Measurements from ENCODE around the gene SDK2.
"Not testable (repeated sequence)": the region's sequence is repeated elsewhere in the genome, so short reads cannot be mapped to it uniquely, and the experiment has no call there.

Gene SDK2

DNA sequence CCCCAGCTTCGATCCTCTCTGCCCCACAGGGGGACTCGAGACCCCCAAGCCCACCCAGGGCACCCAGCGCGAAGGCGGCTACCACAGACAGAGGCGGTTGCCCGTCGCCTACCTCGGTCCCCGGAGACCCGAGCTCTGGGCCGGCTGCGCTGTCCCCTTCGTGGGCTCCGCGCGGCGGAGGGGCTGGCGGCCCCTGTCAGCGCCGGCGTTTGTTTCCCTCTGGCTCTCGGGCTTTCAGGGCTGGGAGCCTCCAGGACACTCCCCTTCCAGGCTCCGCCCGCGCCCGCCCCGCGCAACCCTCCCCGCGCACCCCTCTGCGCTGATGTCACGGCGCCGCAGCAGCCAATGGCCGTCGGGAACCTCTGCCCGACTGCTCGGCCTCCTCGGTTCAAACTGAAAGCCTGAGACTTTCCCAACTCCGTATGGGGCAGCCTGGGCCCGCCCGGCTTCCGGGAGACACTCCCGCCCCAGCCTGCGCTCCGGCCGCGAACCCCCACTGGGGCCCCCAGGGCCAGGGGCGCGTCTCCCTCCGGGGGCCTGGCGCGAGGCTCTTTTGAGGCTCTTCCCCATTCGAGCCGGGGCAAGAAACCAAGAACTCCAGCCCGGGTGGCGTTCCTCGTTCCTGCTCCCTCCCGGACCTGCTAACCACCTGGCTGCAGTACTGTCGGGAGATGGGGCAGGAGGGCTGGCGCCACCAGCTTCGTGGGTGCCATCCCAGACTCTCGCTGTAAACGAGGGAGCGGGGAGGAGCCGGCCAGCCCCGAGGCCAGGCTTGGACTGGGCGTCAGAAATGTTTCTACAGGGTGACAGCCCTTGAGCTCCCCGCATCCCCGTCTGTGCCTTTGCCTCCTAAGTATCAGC is 332.2 kb downstream of the SDK2 start, which contains the start of gene CDC42EP4:
CDC42EP4 (minus strand) TSS at position 221 of the 861 bp plus-strand sequence. CDS start 25,501 bp downstream, outside the sequence.
- DNase-seq: peak; percentile 86

DNA sequence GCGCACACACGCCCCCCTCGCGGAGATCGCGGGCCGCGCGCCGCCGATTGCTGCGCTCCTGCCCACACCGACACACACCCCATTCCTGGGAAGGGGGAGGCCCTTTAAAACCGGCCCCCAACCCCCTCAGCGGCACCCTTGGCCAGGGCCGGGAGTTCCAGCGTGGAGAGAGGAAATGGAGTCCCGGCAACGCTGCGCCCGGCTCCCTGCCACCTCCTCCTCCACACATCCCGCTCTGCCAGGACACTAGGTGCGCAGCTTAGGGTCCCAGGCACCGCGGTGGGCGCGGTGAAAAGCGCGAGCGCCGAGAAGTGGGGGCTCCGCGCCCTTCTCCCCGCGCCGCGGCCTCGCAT is 332.8 kb downstream of the SDK2 start:
- peak; percentile 5 for DNase-seq

DNA sequence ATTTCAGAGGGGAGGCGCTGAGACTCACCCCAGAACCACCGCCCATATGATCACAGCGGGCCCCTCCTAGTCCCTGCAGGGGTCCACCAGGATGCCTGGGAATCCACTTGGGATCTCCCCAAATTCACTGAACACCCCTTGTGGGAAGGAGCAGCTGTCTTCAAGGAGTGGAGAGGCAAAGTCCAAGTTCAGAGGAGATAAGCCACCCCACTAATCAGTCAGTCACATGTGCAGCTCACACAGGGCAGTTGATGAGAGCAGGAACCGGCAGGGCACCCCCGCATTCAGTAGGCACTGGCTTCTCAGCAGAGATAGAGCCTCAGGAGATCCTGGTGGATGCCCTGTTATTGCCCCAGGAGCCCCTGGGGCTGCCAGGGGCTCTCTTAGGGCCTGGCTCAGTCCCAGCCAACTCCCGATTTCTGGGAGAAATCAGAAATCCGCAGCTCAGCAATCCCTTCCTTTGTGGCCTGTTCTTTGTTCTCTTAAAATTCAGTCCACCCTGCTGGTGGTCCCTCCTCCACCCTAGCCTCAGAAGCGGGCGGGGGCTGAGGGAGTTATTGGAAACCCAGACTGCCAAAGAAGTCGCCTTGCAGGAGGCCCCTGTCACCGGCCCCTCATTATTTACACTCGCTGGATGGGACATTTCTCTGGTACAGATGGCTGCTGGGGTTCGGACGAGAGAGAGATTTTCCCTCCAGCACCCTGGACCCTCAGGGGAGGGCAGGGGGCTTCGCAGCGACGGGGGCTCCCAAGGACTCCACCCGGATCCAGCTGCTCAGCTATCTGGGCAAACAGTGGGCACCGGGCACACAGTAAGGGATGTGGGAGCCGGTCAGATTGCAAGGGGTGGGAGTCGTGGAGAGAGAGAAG is 334.3 kb downstream of the SDK2 start:
- no peak for DNase-seq

DNA sequence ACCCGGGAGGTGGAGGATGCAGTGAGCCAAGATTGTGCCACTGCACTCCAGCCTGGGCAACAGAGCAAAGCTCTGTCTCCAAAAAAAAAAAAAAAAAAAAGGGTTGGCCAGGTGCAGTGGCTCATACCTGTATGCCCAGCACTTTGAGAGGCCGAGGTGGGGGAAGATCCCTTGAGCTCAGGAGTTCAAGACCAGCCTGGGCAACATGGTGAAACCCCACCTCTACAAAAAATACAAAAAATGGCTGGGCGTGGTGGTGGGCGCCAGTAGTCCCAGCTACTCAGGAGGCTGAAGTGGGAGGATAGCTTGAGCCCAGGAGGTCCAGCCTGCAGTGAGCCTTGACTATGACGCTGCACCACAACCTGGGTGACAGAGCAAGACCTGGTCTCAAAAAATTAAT is 335.3 kb downstream of the SDK2 start:
- not testable (repeated sequence) for DNase-seq

DNA sequence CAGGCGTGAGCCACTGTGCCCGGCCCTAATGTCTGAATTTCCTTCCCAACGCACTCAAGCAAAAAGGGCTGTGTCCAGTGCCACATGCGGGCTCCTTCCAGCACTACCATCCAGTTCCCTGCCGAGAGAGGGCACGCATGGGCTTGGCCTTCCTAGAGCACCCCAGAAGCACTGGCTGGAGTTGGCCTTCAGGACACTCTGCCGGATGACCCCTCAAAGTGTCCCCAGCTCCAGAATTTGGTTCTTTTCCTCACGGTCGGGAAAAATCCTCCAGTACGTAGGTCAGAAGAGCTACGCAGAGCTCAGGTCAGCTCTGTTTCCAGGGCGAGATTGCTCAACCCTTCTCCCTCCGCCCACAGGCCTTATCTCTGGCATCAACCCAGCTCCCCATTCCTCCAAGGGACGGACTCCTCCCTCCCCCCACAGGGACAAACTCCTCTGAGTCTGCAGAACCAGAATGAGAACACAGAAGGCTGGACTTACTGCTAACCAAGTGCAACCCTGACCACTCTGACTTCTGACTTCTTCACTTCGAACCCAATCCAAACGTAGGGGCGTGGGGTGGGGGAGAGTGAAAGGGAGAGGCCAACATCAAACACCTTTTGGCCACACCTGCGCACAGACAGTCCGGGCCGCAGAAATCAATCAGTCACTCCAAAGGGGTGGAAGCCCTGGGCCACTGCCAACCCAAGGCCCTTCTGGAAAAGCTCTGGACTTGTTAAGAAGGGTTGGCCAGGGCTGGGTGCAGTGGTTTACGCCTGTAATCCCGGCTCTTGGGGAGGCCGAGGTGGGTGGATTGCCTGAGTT is 336.0 kb downstream of the SDK2 start:
- DNase-seq: no peak

DNA sequence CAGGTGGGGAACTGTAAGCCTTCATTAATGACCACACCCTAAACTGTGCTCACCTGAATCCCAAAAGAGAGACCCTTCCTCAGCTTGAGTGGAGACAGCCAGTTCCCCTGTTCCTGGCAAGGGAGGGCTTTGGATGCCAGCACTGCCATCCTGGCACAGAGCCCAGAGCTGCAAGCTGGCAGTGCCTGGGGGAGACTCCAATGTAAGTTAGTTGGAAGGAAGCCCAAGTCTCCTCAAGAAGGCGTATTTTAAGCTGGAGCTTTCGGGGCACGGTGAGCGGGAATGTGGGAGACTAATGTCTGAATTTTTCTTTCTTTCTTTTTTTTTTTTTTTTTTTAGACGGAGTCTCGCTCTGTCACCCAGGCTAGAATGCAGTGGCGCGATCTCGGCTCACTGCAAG is 337.1 kb downstream of the SDK2 start:
- no peak for DNase-seq

DNA sequence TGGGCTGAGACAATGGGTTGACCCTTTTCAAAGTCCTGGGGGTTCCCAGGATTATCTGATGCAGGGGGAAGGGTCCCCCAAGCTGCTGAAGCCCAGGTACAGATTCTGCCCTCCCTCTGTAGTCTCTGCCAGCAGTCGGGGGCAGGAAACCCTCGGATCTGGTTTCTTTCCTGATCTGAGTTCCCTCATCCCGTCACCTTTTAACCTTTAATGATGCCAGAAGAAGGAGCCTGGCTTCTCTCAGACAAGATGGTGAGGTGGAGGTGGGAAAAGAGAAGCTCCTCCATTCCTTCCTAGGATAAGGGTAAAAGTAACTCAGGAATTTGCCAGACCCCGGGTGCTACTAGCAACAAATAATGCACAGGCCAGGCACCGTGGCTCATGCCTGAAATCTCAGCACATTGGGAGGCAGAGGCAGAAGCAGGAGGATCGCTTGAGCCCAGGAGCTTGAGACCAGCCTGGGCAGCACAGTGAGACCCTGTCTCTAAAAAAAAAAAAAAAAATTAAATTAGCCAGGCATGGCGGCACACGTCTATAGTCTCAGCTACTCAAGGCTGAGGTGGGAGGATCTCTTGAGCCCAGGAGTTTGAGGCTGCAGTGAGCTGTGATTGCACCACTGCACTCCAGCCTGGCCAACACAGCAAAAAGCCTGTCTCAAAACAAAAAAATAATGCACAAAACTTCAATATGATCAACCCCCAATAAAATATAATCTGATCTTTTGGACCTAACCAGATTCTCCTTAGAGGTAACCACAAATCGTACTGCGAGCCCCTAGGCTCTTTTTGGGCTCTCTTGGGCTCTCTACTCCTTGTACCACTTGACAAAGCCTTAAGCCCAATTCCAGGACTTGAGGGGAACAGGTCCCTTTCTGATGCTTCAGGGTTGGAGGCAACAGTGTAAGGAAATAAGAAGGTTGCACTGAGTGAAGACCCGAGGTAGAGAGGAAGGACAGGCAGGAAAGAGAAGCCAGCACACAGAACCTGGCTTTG is 338.1 kb downstream of the SDK2 start:
- no peak for DNase-seq

DNA sequence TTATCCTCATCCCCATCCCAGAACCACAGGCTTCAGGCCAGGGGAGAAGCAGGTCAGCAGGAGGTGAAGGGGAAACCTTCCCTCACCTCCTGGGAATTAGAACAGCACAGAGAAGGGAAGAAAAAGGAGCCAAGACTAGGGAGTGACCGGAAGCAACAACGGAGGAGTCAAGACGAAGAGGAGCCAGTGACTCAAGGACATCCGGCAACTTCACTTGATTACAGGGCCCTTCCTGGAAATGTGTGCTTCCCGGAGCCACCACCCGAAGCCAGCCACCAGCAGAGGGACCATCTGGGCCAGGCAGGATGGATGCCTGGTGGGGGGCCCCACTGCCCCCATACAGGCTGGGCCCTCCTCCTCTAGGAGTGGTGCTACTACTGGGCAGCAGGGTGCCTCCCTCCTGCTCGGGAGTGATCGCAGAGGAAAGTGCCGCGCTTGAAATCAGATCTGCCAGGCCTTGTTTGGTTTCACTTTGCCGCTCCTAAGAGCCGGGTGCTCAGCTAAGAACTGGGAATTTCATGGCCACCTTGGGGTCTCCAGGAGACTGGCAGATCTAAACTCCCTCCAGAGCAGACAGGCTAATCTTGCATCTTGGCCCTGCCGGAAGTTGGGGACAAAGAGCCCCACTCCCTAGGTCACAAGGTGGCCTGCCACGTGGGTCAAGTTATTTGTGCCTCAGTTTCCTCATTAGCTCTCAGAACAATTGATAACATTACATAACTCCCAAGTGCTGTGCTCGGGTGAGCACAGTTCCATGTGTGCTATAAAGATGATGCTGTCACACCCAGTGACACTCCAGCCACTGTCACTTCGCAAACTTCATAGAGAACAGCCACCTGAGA is 339.1 kb downstream of the SDK2 start:
- no peak for DNase-seq

DNA sequence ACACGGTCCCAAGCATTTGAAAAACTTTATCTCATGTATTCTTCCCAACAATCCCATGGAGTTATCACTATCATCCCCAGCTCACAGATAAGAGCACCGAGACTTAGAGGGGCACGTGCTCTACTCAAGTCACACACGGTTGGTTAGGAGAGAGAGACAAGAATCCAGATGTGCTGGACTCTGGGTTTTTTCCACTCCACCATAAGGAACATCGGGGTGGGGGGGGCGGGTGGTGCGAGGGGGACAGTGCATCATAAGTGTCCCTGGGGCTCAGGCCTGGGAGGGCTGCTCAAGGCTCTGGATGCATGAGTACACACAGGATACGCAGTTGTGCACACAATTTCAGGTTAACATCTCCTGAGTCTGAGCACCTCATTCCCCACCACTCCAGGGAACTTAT is 339.8 kb downstream of the SDK2 start:
- DNase-seq: no peak

DNA sequence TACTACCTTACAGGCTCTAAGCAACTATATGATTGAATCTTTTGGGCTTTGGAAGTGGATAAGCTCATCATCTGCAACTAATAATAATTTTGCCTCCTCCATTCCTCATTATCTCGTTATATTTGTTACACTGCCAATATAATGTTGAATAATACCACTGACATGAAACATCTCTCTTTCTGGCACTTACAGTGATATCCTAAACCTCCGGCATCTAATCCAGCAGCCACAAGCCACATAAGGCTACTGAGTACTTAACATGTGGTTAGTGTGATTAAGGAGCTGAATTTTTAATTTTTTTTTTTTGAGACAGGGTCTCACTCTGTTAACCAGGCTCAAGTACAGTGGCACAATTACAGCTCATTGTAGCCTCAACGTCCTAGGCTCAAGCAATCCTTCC is 342.1 kb downstream of the SDK2 start:
- DNase-seq: no peak

DNA sequence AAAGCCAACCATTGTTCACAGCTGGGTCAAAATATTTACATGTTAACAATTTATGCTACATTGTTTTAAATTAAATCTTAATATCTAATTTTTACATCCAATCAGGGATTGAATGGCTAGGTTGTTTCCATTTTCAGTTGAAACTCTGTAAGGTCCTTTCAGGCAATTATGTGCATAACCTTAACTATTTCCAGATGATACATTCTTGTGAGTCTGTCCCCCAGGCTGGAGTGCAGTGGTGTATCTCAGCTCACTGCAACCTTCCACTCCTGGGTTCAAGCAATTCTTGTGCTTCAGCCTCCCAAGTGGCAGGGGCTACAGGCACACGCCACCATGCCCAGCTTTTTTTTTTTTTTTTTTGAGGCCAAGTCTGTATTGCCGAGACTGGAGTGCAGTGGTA is 342.9 kb downstream of the SDK2 start:
- no peak for DNase-seq

DNA sequence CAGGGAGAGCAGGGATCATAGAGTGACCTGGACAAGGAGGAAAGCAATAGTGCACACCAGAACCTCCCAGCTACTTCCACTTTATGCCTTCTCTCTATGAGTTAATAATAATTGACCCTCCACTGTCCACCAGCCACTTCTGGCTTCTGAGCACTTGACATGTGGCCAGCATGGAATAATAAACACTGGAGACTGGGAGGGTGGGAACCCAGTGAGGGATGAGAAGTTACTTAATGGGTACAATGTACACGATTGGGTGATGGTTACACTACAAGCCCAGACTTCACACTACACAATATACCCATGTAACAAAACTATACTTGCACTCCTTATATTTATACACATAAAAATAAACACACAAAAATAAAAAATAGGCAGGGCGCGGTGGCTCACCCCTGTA is 343.9 kb downstream of the SDK2 start:
- no peak for DNase-seq

DNA sequence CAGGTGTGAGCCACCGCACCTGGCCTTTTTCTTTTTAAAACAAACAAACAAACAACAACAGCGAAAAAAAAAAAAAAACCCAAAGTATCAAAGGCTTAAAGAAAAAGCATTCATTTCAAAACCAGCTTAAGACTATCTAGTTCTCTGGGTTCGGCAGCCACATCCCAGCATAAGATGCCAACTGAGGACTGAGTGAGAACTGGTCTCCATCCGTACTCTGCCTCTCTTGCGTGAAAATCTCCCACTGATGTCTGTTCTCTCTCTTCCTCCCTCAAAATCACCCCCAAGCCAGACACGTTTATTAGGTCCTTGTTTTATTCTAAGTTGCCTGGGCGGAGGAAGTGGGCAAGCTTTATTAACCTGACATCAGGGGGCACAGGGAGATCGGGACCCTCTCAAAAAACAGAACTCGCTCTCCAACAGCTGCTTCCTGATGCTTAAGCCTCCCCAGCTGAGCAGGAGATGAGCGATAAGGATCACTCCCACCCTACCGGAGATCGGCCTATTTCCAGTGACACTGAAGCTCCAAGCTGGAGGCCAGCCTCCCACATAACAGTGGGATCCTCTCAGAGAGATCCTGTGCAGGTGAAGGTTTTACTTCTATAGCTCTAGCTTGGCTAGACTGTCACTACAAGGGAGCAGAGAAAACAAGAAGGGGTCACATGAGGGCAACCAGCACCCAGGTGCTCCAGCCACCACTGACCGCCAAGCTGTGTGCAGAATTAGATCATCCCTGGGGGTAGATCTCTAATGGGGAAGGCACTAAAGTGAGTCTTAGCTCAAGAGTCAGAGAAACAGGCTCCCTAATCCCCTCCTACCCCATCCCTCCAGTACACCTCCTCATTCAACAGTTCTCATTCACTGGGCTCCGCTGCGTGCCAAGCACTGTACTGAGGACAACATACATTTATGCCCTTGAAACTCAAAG is 346.0 kb downstream of the SDK2 start:
- DNase-seq: no peak

DNA sequence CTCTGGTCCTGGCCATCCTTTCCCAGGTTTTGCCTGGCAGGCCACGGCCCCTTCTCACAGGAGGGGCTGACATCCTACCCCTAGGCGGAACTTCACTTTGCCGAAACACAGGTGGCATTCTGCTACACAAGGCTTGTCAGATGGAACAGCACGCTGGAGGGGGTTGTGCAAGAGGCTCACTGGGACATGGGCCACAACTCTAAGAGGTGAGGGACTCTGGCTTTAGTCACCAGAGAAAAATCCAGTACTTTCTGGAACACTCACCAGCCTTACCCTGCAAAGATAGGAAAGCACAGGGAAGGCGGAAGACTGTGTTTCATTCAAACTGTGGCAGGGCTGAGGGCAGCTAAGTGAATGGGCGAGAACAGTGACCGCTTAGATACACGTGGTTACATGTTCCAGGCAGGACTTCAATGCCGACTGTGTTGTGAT is 350.7 kb downstream of the SDK2 start:
- no peak for DNase-seq

DNA sequence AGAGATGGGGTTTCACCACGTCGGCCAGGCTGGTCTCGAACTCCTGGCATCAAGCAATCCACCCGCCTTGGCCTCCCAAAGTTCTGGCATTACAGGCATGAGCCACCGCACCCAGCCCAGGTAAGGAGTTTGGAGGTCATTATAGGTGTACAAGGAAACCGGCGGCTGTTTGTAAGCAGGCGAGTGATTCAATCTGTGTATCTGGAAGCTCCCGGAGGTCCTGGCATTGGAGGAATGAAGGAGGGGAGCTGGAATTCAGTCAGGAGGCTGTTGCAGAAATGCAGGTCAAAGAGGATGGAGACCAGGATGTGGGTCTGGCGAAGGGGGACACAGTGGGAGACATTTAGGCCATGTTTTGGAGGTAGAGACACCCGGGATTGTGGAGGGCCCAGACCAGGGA is 351.2 kb downstream of the SDK2 start:
- no peak for DNase-seq

DNA sequence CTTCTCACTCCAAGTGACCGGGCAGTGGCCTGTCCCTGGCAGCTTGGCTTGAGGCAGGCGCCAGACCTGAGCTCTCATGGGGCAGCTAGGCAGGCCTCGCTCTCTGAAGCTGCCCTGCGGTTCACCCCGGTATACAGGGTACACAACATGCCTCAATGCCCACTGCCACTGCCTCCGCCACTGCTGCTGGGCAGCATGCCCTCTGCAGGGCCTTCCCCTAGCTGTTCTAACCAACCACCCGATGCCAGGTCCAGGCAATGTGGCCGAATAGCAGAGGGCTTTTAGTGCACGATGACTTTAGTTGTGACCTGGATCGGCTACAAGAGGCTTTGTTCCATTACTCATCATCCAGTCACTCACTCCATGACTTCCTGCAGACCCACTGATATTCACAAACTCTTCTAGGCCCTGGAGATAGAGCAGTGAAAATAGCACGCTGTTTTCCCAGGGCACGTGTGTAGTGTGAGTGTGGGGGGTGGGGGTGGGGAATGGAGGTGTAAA is 352.2 kb downstream of the SDK2 start:
- DNase-seq: no peak

DNA sequence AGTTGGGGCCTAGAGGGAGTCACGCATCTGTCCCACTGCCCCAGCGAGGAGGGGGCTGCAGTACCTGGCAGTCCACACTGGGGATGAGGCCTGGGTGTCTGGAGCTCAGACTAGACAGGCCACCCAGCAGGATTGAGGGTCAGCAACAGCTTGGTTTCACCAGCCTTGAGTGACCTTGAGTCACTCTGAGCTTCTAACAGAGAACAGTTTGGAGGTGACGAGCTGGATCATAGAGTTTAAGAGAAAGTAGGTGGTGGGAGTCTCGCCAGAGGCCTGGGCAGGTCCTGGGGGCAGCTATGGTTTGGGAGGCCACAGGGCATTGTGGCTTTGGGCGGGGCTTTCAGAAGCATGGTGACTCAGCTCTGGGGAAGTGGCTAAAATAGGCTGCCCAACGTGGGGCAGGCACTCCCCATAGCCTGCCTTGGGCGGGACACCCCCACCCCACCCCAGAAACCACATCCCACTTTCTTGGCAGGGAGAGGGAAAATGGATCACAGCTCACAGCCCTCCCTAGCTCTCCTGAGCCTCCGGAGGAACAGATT is 352.9 kb downstream of the SDK2 start:
- no peak for DNase-seq

DNA sequence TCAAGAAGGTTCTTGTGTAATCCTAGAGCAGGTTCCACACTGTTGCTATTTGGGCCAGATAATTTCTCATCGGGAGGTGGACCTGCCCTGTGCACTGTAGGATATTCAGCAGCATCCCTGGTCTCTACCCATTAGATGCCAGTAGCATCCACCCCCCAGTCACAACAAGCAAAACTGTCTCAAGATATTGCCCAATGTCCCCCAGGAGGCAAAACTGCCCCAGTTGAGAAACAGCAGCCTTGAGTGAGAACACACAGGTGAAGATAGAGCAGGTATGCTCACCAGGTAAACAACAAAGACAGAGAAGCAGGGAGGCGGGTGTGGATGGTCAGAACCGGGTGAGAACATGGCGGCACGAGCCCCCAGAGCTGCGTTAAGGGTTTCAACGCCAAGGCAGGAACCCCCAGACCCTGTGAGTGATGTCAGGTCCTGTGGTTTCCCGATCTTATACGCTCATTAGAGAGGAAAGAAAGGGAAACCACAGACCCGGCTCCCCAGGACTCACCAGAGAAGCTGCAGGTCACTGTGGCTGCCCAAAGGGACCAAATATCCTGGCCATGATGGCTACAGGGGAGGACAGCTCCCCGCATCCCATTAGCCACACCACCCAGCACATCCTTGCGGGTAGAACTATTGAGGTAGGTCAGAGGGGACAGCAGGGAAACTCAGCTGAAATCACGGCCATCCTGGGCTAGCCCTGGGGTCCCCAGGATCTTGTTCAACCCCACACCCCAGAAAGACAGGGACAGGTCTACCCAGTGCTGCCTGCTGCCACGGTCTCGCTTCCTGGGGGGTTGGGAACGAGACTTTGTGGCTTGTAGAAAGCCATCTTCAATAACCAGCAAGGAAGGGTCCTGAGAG is 353.6 kb downstream of the SDK2 start:
- no peak for DNase-seq

All from stimulated activated CD4-positive, alpha-beta T cell treated with anti-CD3 and anti-CD28 coated beads, Interleukin-4, amount 100 ng/mL, for 1 hour (primary cell).